Activated naive CD8-positive, alpha-beta T cell treated with anti-CD3 and anti-CD28 coated beads, Interleukin-2, amount 50 U/mL, for 24 hours (primary cell): ENCODE measurements around the gene RBFOX2.
"Not testable (repeated sequence)": the region's sequence is repeated elsewhere in the genome, so short reads cannot be mapped to it uniquely, and the experiment has no call there.

Experiments
- ATAC-seq: fragments of 150-1000 bp; cut with Tn5 transposase; one replicate; pipeline ENCODE4 v1.10.0; 2021
- DNase-seq: peaks from one replicate; pipeline ENCODE4 v3.0.0; 2021
- H3K27ac Mint-ChIP-seq: one replicate; pipeline ENCODE4 v1.8.0; 2021; ENCODE audit warnings: mild to moderate bottlenecking, mixed read lengths
- H3K27me3 Mint-ChIP-seq: one replicate; pipeline ENCODE4 v1.8.0; 2021; ENCODE audit warnings: mixed read lengths
- H3K36me3 Mint-ChIP-seq: one replicate; pipeline ENCODE4 v1.8.0; 2021; ENCODE audit warnings: low read depth, mixed read lengths
- H3K4me1 Mint-ChIP-seq: one replicate; pipeline ENCODE4 v1.8.0; 2021; ENCODE audit warnings: mixed read lengths
- H3K4me3 Mint-ChIP-seq: one replicate; pipeline ENCODE4 v1.8.0; 2021; ENCODE audit warnings: mild to moderate bottlenecking, moderate library complexity, mixed read lengths
- H3K9me3 Mint-ChIP-seq: one replicate; pipeline ENCODE4 v1.8.0; 2021; ENCODE audit warnings: mixed read lengths

RBFOX2 gene

DNA sequence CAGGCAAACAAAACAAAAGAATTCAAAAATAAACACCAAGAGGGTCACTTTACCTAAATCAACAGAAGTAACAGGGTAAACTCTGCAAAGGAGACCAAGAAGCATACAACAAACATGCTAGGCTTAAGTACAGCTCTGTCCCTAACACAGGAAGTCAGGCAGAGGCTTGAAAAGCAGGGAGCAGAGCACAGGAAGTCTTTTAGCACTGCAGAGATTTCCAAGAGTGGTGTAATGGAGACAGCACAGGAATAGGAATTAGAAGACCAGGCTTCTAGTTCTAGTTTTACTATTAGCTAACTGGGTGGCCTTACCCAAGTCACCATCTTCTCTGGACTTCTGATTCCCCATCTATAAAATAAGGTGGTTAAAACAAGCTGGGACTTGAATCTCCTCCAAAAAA is 1.9 kb downstream of the RBFOX2 start:
- H3K27ac Mint-ChIP-seq, result no peak overlapping the region
- no peaks in the 10 kb centered on the region for H3K36me3 Mint-ChIP-seq
- peaks cover 18% of the 10 kb centered on the region for H3K27me3 Mint-ChIP-seq
- ATAC-seq (no peak), DNase-seq (no peak)
- peaks cover 27% of the 10 kb centered on the region for H3K4me1 Mint-ChIP-seq
- H3K9me3 Mint-ChIP-seq, result no peaks in the 10 kb centered on the region
- no peak overlapping the region for H3K4me3 Mint-ChIP-seq

DNA sequence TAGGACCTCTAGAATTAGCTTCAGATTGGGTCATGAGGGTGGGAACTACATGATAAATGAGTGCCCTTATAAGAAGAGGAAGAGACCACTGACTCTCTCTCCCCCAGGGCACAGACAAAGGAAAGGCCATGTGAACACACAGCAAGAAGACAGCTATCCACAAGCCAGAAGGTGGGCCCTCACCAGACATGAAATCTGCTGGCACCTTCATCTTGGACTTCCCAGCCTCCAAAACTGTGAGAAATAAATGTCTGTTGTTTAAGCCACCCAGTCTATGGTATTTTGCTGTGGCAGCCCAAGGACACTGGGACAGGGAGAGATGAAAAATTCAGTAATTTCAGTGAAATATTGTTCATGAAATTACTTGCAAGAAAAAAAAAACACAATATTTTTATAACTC is 5.9 kb downstream of the RBFOX2 start:
- no peak for DNase-seq
- H3K27me3 Mint-ChIP-seq, result peaks cover 4% of the 10 kb centered on the region
- H3K27ac Mint-ChIP-seq, result no peak overlapping the region
- H3K9me3 Mint-ChIP-seq, result no peaks in the 10 kb centered on the region
- H3K4me3 Mint-ChIP-seq, result no peak overlapping the region
- no peak for ATAC-seq
- no peaks in the 10 kb centered on the region for H3K36me3 Mint-ChIP-seq
- peaks cover 15% of the 10 kb centered on the region for H3K4me1 Mint-ChIP-seq

DNA sequence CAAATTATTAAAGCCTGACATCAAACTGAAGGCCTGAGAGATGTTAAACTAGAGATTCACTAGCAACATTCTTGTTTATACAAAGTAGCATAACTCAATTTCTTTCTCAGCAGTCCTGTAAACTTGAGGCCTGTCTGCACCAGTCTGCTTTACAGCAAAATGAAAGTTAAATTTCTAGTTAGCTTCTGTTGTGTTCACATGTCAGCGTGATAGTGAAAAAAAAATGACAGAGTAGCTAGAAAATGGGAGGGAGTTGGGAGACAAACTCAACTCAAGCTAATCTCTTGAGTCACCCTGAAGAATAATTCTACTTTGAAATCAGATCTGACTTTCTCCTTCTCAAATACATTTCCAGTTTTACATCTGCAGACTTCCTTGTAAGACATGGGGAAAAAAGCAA is 6.5 kb downstream of the RBFOX2 start:
- Mint-ChIP-seq H3K4me1 (peaks cover 15% of the 10 kb centered on the region), H3K36me3 (no peaks in the 10 kb centered on the region), H3K4me3 (no peak overlapping the region), H3K9me3 (no peaks in the 10 kb centered on the region), H3K27ac (no peak overlapping the region), H3K27me3 (no peaks in the 10 kb centered on the region)
- DNase-seq (no peak), ATAC-seq (no peak)

DNA sequence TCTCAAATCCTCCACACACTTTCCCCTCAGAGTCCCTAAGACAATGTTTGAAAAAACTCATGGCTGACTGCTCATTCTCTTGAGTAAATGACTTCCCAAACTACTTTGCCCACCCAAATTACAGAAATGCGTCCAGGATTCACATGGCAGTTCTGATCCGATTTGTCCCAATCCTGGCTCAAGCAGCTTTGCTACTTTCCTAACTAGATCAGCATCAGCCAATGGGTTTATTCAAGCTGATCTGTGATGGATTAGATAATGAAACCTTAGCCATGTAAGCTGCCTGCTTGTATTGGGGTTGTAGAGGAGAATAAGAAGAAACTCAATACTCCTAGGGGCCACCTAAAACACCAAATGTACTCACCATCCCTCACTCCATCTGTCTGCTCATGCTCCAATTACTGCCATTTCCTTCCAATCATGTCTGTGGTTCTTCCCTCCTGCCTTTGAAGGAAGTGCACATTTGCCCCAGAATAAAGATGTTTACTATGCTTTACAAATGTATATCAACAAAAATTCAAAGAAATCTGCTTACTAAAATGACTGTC is 6.9 kb downstream of the RBFOX2 start:
- H3K27me3 Mint-ChIP-seq, result no peaks in the 10 kb centered on the region
- H3K9me3 Mint-ChIP-seq, result no peaks in the 10 kb centered on the region
- no peak overlapping the region for H3K27ac Mint-ChIP-seq
- no peak overlapping the region for H3K4me3 Mint-ChIP-seq
- no peaks in the 10 kb centered on the region for H3K36me3 Mint-ChIP-seq
- ATAC-seq (no peak), DNase-seq (no peak)
- H3K4me1 Mint-ChIP-seq, result peaks cover 17% of the 10 kb centered on the region

DNA sequence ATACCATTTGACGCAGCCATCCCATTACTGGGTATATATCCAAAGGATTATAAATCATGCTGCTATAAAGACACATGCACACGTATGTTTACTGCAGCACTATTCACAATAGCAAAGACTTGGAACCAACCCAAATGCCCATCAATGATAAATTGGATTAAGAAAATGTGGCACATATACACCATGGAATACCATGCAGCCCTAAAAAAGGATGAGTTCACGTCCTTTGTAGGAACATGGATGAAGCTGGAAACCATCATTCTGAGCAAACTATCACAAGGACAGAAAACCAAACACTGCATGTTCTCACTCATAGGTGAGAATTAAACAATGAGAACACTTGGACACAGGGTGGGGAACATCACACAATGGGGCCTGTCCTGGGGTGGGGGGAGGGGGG is 7.8 kb downstream of the RBFOX2 start:
- not testable (repeated sequence) for H3K4me3 Mint-ChIP-seq, H3K27ac Mint-ChIP-seq, DNase-seq, H3K9me3 Mint-ChIP-seq, H3K27me3 Mint-ChIP-seq, ATAC-seq, H3K36me3 Mint-ChIP-seq
- peaks cover 17% of the 10 kb centered on the region for H3K4me1 Mint-ChIP-seq

DNA sequence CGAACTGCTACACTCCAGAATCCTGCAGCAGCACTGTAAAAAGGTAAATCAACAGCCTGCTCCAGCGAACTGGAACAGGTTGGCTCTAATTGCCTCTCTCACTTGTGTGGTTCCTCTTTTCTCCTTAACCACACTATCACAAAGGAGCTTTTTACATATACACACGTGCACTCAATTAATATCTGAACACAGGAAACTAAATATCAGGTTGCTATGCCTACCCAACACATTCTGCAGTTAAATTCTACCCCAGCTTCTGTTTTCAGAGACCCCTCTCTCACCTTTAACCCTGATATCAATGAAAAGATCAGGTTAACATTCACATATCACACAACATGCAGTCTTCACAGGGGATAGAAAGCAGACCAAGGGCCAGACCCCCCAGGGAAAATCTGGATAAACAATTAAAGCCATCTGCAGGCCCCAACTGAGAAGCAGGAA is 11.0 kb downstream of the RBFOX2 start:
- no peak for ATAC-seq
- no peak for DNase-seq
- Mint-ChIP-seq H3K9me3 (no peaks in the 10 kb centered on the region), H3K4me3 (no peak overlapping the region), H3K36me3 (no peaks in the 10 kb centered on the region), H3K4me1 (peaks cover 13% of the 10 kb centered on the region), H3K27ac (no peak overlapping the region), H3K27me3 (peaks cover 6% of the 10 kb centered on the region)

GRCh38 chr22:36016684-36017083 is 11.9 kb downstream of the RBFOX2 start:
- H3K36me3 Mint-ChIP-seq, result no peaks in the 10 kb centered on the region

GRCh38 chr22:36015811-36016529 is 12.7 kb downstream of the RBFOX2 start:
- ATAC-seq (no peak), DNase-seq (no peak)
- Mint-ChIP-seq H3K27me3 (peaks cover 6% of the 10 kb centered on the region), H3K27ac (no peak overlapping the region), H3K9me3 (no peaks in the 10 kb centered on the region), H3K4me3 (no peak overlapping the region), H3K36me3 (no peaks in the 10 kb centered on the region), H3K4me1 (peaks cover 6% of the 10 kb centered on the region)

More at GRCh38 chr22:36016684-36017083, 11.9 kb downstream of the RBFOX2 start:
- Mint-ChIP-seq H3K9me3 (no peaks in the 10 kb centered on the region), H3K27me3 (peaks cover 6% of the 10 kb centered on the region), H3K4me3 (no peak overlapping the region), H3K27ac (no peak overlapping the region), H3K4me1 (peaks cover 7% of the 10 kb centered on the region)
- DNase-seq, result no peak
- ATAC-seq, result no peak

GRCh38 chr22:36015155-36015810 is 13.3 kb downstream of the RBFOX2 start:
- Mint-ChIP-seq H3K9me3 (no peaks in the 10 kb centered on the region), H3K27ac (no peak overlapping the region), H3K4me3 (no peak overlapping the region), H3K27me3 (peaks cover 6% of the 10 kb centered on the region), H3K4me1 (peaks cover 6% of the 10 kb centered on the region), H3K36me3 (no peaks in the 10 kb centered on the region)
- ATAC-seq (no peak), DNase-seq (no peak)

- no peak for ATAC-seq
- Mint-ChIP-seq H3K36me3 (no peaks in the 10 kb centered on the region), H3K27me3 (peaks cover 6% of the 10 kb centered on the region), H3K27ac (no peak overlapping the region), H3K9me3 (no peaks in the 10 kb centered on the region), H3K4me3 (no peak overlapping the region), H3K4me1 (peaks cover 6% of the 10 kb centered on the region)
- DNase-seq, result no peak
These were observed 14.0 kb downstream of the RBFOX2 start for GRCh38 chr22:36014546-36015074.

GRCh38 chr22:36012332-36012731 is 16.3 kb downstream of the RBFOX2 start:
- peaks cover 6% of the 10 kb centered on the region for H3K27me3 Mint-ChIP-seq
- no peaks in the 10 kb centered on the region for H3K36me3 Mint-ChIP-seq
- H3K9me3 Mint-ChIP-seq, result no peaks in the 10 kb centered on the region
- no peak for ATAC-seq
- no peak overlapping the region for H3K27ac Mint-ChIP-seq
- no peak for DNase-seq
- H3K4me3 Mint-ChIP-seq, result no peak overlapping the region
- H3K4me1 Mint-ChIP-seq, result peaks cover 2% of the 10 kb centered on the region

DNA sequence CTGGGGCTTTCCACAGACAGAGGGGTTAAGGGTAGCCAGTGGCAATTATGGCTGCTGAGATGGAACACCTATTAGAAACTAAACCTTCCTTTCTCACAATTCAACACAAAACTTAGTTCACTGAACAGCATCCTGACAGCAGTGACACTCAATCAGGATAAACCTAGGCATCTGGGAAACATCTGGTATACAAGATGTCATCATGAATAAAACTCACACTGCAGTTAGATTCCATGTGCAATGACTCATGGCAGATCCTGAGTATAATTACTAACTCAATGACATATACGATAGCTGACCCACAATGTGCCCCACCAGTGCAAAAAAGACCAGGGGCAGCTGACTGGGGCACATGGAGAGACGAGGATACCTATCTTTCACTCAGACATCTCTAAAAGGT is 17.7 kb downstream of the RBFOX2 start:
- DNase-seq, result no peak
- Mint-ChIP-seq H3K27me3 (peaks cover 10% of the 10 kb centered on the region), H3K4me1 (no peaks in the 10 kb centered on the region), H3K4me3 (no peak overlapping the region), H3K36me3 (no peaks in the 10 kb centered on the region), H3K27ac (no peak overlapping the region), H3K9me3 (no peaks in the 10 kb centered on the region)
- ATAC-seq, result no peak

- H3K4me1 Mint-ChIP-seq, result no peaks in the 10 kb centered on the region
- H3K9me3 Mint-ChIP-seq, result no peaks in the 10 kb centered on the region
- peaks cover 7% of the 10 kb centered on the region for H3K27me3 Mint-ChIP-seq
- H3K4me3 Mint-ChIP-seq, result no peak overlapping the region
- ATAC-seq (no peak), DNase-seq (no peak)
- H3K27ac Mint-ChIP-seq, result no peak overlapping the region
- no peaks in the 10 kb centered on the region for H3K36me3 Mint-ChIP-seq
These were observed 18.5 kb downstream of the RBFOX2 start for GRCh38 chr22:36010090-36010489.

DNA sequence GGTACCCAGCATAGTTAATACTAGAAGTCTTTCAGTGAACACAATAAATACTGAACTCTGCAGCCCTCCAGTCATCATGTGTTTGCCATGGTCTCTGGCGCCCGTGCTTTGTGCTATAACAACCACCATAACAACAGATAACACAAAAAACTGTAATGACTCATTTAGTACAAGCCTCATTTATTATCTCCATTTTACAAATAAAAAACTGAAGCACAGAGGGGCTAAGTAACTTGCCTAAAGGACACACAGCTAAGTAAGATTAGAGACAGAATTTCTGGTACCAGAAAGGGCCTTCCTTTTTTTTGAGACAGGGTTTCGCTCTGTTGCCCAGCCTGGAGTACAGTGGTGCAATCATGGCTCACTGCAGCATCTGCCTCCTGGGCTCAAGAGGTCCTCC is 19.5 kb downstream of the RBFOX2 start:
- H3K4me1 Mint-ChIP-seq, result no peaks in the 10 kb centered on the region
- H3K27me3 Mint-ChIP-seq, result peaks cover 9% of the 10 kb centered on the region
- H3K36me3 Mint-ChIP-seq, result no peaks in the 10 kb centered on the region
- no peaks in the 10 kb centered on the region for H3K9me3 Mint-ChIP-seq
- DNase-seq, result no peak
- no peak overlapping the region for H3K4me3 Mint-ChIP-seq
- no peak for ATAC-seq
- H3K27ac Mint-ChIP-seq, result no peak overlapping the region

DNA sequence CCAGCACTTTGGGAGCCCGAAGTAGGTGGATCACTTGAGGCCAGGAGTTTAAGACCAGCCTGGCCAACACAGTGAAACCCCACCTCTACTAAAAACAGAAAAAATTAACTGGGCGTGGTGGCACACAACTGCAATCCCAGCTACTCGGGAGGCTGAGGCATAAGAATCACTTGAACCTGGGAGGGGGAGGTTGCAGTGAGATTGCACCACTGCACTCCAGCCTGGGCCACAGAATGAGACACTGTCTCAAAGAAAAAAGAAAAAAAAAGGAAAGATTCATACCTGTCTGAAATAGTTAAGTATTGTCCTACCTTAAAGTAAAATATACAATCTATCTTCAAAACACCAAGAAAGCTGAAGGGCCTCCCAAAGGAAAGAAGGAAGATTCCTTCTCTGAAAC is 20.1 kb downstream of the RBFOX2 start:
- no peak overlapping the region for H3K27ac Mint-ChIP-seq
- peaks cover 11% of the 10 kb centered on the region for H3K27me3 Mint-ChIP-seq
- no peak overlapping the region for H3K4me3 Mint-ChIP-seq
- DNase-seq (no peak), ATAC-seq (no peak)
- H3K4me1 Mint-ChIP-seq, result no peaks in the 10 kb centered on the region
- no peaks in the 10 kb centered on the region for H3K36me3 Mint-ChIP-seq
- no peaks in the 10 kb centered on the region for H3K9me3 Mint-ChIP-seq
